HG02852 (cell line): Measurements from ENCODE around the gene SLC27A5.
"Not testable (repeated sequence)": the region's sequence is repeated elsewhere in the genome, so short reads cannot be mapped to it uniquely, and the experiment has no call there.

Experiments
- ATAC-seq: cut with Tn5 transposase; IDR thresholded peaks from one replicate; pipeline ENCODE4 v1.9.1; 2021; ENCODE audit warnings: mild to moderate bottlenecking, moderate library complexity; ENCODE audit not compliant: unreplicated experiment

Gene SLC27A5

GRCh38 chr19:58471736-58472135, 40.1 kb downstream of the SLC27A5 start:
- ATAC-seq = no peak

GRCh38 chr19:58470837-58471543, 40.8 kb downstream of the SLC27A5 start:
- not testable (repeated sequence) for ATAC-seq

GRCh38 chr19:58469241-58470013, 42.4 kb downstream of the SLC27A5 start:
- no peak for ATAC-seq

GRCh38 chr19:58468216-58468839, 43.5 kb downstream of the SLC27A5 start:
- ATAC-seq = no peak

GRCh38 chr19:58466760-58467589, 44.8 kb downstream of the SLC27A5 start, which contains the start of gene ZNF324:
TSS of gene ZNF324 (plus strand) at chr19:58467080. CDS start at chr19:58469186, 2,106 bp downstream.
- peak; percentile 78 for ATAC-seq

GRCh38 chr19:58466089-58466759, 45.6 kb downstream of the SLC27A5 start:
- peak; percentile 18 for ATAC-seq

- ATAC-seq = no peak
Observed at GRCh38 chr19:58460039-58460438, 51.8 kb downstream of the SLC27A5 start.

GRCh38 chr19:58456111-58456510, 55.7 kb downstream of the SLC27A5 start:
- no peak for ATAC-seq

- no peak for ATAC-seq
Observed at GRCh38 chr19:58455306-58455705, 56.5 kb downstream of the SLC27A5 start.

- no peak for ATAC-seq
Observed at GRCh38 chr19:58453743-58454142, 58.0 kb downstream of the SLC27A5 start.

- ATAC-seq = peak; percentile 95
Observed at GRCh38 chr19:58451358-58452101, 60.3 kb downstream of the SLC27A5 start, which contains the start of gene ZNF324B. TSS of gene ZNF324B (plus strand) at chr19:58451622. CDS start at chr19:58453702, 2,080 bp downstream.

- no peak for ATAC-seq
Observed at GRCh38 chr19:58450856-58451357, 60.9 kb downstream of the SLC27A5 start.

- not testable (repeated sequence) for ATAC-seq
Observed at GRCh38 chr19:58449980-58450379, 61.8 kb downstream of the SLC27A5 start.

- not testable (repeated sequence) for ATAC-seq
Observed at GRCh38 chr19:58448860-58449259, 62.9 kb downstream of the SLC27A5 start.
